Endodermal cell (in vitro differentiated cells): ENCODE measurements around the gene TNKS2. TPM values are rescaled to one million over a fixed set of nuclear protein-coding genes. Genes with fewer than 3 reads are reported as not detected.

Experiments used
- DNase-seq: peaks from one replicate; pipeline ENCODE4 v3.0.0-alpha.2; 2017
- H3K27ac ChIP-seq: 2 replicates; pipeline ENCODE4 v1.5.1; 2013; ENCODE audit warnings: mild to moderate bottlenecking, low read depth, low read length, moderate library complexity
- H3K27me3 ChIP-seq: 2 replicates; pipeline ENCODE4 v1.6.1; 2013; ENCODE audit warnings: mild to moderate bottlenecking, low read length, moderate library complexity; ENCODE audit not compliant: insufficient read depth, control insufficient read depth, poor library complexity, severe bottlenecking
- H3K36me3 ChIP-seq: 2 replicates; pipeline ENCODE4 v1.7.0; 2013; ENCODE audit warnings: mild to moderate bottlenecking, low read length, moderate library complexity; ENCODE audit not compliant: control insufficient read depth, insufficient read depth
- H3K4me1 ChIP-seq: one replicate; pipeline ENCODE4 v1.7.0; 2013; ENCODE audit warnings: low read length; ENCODE audit not compliant: control insufficient read depth, insufficient read depth
- H3K4me3 ChIP-seq: 2 replicates; pipeline ENCODE4 v1.5.1; 2013; ENCODE audit warnings: mild to moderate bottlenecking, low read length, moderate library complexity
- H3K9ac ChIP-seq: 2 replicates; pipeline ENCODE4 v1.6.1; 2013; ENCODE audit warnings: mild to moderate bottlenecking, low read length, moderate library complexity; ENCODE audit not compliant: poor library complexity, severe bottlenecking; ENCODE audit errors: extremely low read depth
- H3K9me3 ChIP-seq: 2 replicates; pipeline ENCODE4 v1.6.1; 2013; ENCODE audit warnings: mild to moderate bottlenecking, low read length, moderate library complexity; ENCODE audit not compliant: control insufficient read depth
- H3K27ac Mint-ChIP-seq: 2 replicates; pipeline ENCODE4 v1.8.0; 2020; ENCODE audit warnings: mixed read lengths
- H3K27me3 Mint-ChIP-seq: 2 replicates; pipeline ENCODE4 v1.8.0; 2021; ENCODE audit warnings: mild to moderate bottlenecking, mixed read lengths; ENCODE audit not compliant: insufficient read depth
- H3K36me3 Mint-ChIP-seq: 2 replicates; pipeline ENCODE4 v1.8.0; 2020; ENCODE audit warnings: low read depth, mixed read lengths
- H3K4me1 Mint-ChIP-seq: 2 replicates; pipeline ENCODE4 v1.8.0; 2020; ENCODE audit warnings: mixed read lengths
- H3K4me3 Mint-ChIP-seq: 2 replicates; pipeline ENCODE4 v1.8.0; 2020; ENCODE audit warnings: mild to moderate bottlenecking, moderate library complexity, mixed read lengths
- H3K9me3 Mint-ChIP-seq: 2 replicates; pipeline ENCODE4 v1.8.0; 2020; ENCODE audit warnings: mild to moderate bottlenecking, mixed read lengths
- WGBS, 2 experiments: methylation state at CpG; one replicate each; pipeline versions ENCODE4 v1.1.5 to v1.1.7; 2013; ENCODE audit warnings: missing lambda C conversion rate in 2 of 2, mixed read lengths in 1 of 2; ENCODE audit not compliant: insufficient coverage in 1 of 2, insufficient read length in 1 of 2; 5-methylcytosine and 5-hydroxymethylcytosine counted together
- total RNA-seq, 2 donors: library from RNA; stranded (reverse); fragmentation: NEBNext Ultra II Directional in 1 of 2; extraction: Animal tissue kit (Norgen Biotek cat#: 25700) in 1 of 2; gene quantifications; 2 replicates in 1 of 2; 3 replicates in 1 of 2; pipeline ENCODE4 v1.2.1, GENCODE V29; 2021
- TF ChIP-seq, protein P1 (sequence below): fragments of 200-600 bp; sonication (generic); conservative IDR thresholded peaks from 2 replicates; pipeline ENCODE4 v1.5.0; 2021; ENCODE audit warnings: antibody characterized with exemption, mild to moderate bottlenecking

Gene TNKS2
- total RNA-seq, 2 donors from 2014 or later, result 51.3 to 59.9 TPM

DNA sequence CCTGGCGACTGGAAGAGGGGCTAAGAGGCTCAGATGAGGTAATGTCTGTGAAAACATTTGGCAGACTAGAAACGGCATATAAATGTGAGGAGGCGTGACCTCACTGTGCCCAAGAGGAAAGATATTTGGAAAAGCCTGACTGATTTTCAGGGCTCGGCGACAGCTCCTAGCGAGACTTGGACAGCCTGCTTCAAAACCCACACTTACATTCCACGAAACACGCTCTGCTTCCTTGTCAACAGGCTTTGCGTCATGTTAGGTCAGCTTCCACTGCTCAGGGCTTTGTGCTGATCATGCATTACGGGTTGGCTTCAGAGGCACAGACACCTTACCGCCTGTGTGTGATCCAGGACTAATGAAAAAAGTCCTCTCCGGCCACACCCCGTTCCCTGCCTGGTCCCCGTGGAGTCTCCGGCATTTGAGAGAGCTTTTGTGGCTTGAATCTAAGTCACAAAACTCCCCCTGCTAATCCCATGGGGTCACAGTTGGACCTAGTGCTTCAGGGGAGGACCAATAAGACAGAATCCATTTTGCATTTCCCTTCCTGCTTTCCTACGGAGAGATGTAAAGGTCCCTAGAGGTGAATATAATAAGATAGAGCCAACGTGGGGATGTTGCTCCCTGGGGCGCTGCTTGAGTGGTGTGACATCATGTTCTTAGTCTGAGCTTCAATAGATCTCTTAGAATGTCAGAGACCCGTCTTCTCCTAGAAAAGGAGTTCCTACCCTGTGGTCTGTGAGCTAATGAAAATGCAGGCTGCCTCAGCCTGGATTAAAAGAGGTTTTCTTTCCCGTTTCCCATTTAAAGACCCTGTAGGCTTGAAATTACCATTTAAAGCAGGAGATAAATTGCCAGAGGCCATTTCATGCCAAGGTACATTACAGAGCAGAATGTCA lies 85.6 kb downstream of the TNKS2 start:
- H3K27ac Mint-ChIP-seq, result peak overlapping the region; percentile 57
- 29 to 42% methylated on average over 15 to 20 of the region's 20 CpGs for WGBS, 2 experiments
- no peaks in the 10 kb centered on the region for H3K36me3 ChIP-seq

DNA sequence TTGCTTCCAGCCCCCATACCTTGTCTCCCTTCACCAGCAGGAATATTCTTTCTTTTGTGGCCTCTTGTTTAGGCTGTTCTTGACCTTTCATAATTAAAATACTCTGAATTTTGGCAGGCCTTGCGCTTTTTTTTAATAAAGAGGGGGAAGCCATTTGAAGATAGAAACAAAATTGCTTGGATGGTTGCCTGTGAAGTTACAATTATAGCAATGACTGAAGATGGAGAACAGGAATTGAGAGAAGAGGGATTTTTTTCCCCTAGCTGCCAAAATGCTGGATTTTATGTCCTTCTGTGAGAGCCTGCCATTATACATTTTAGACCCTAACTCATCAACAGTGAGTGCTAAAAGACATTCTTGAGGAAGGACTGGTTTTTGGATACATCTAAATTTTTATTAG lies 86.3 kb downstream of the TNKS2 start:
- H3K9ac ChIP-seq, result no peak overlapping the region
- H3K4me3 Mint-ChIP-seq, result no peak overlapping the region
- peaks cover 4% of the 10 kb centered on the region for H3K36me3 Mint-ChIP-seq
- peak overlapping the region; percentile 57 for H3K27ac Mint-ChIP-seq
- peaks cover 14% of the 10 kb centered on the region for H3K9me3 ChIP-seq
- H3K27me3 ChIP-seq, result no peaks in the 10 kb centered on the region
- H3K4me3 ChIP-seq, result no peak overlapping the region
- H3K36me3 ChIP-seq, result no peaks in the 10 kb centered on the region
- 81% methylated on average over 1 of the region's 1 CpG; no CpG with 5 or more reads in 1 of the 2 experiments for WGBS, 2 experiments
- H3K27ac ChIP-seq, result peak overlapping the region; percentile 92
- H3K9me3 Mint-ChIP-seq, result peaks cover 6% of the 10 kb centered on the region
- H3K4me1 ChIP-seq, result peaks cover 13% of the 10 kb centered on the region
- DNase-seq, result no peak
- H3K27me3 Mint-ChIP-seq, result peaks cover 2% of the 10 kb centered on the region
- peaks cover 45% of the 10 kb centered on the region for H3K4me1 Mint-ChIP-seq
- TF ChIP-seq, protein P1, sequence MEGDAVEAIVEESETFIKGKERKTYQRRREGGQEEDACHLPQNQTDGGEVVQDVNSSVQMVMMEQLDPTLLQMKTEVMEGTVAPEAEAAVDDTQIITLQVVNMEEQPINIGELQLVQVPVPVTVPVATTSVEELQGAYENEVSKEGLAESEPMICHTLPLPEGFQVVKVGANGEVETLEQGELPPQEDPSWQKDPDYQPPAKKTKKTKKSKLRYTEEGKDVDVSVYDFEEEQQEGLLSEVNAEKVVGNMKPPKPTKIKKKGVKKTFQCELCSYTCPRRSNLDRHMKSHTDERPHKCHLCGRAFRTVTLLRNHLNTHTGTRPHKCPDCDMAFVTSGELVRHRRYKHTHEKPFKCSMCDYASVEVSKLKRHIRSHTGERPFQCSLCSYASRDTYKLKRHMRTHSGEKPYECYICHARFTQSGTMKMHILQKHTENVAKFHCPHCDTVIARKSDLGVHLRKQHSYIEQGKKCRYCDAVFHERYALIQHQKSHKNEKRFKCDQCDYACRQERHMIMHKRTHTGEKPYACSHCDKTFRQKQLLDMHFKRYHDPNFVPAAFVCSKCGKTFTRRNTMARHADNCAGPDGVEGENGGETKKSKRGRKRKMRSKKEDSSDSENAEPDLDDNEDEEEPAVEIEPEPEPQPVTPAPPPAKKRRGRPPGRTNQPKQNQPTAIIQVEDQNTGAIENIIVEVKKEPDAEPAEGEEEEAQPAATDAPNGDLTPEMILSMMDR, result no peak

More for the DNA sequence above, 85.6 kb downstream of the TNKS2 start:
- peaks cover 13% of the 10 kb centered on the region for H3K4me1 ChIP-seq
- Mint-ChIP-seq H3K9me3 (peaks cover 6% of the 10 kb centered on the region), H3K27me3 (peaks cover 2% of the 10 kb centered on the region), H3K4me3 (peak overlapping the region; percentile 35), H3K4me1 (peaks cover 51% of the 10 kb centered on the region), H3K36me3 (peaks cover 4% of the 10 kb centered on the region)
- peaks cover 14% of the 10 kb centered on the region for H3K9me3 ChIP-seq
- H3K9ac ChIP-seq, result no peak overlapping the region
- H3K4me3 ChIP-seq, result no peak overlapping the region
- peak; percentile 86 for DNase-seq
- peak overlapping the region; percentile 92 for H3K27ac ChIP-seq
- H3K27me3 ChIP-seq, result no peaks in the 10 kb centered on the region
- TF ChIP-seq, protein P1, result no peak

DNA sequence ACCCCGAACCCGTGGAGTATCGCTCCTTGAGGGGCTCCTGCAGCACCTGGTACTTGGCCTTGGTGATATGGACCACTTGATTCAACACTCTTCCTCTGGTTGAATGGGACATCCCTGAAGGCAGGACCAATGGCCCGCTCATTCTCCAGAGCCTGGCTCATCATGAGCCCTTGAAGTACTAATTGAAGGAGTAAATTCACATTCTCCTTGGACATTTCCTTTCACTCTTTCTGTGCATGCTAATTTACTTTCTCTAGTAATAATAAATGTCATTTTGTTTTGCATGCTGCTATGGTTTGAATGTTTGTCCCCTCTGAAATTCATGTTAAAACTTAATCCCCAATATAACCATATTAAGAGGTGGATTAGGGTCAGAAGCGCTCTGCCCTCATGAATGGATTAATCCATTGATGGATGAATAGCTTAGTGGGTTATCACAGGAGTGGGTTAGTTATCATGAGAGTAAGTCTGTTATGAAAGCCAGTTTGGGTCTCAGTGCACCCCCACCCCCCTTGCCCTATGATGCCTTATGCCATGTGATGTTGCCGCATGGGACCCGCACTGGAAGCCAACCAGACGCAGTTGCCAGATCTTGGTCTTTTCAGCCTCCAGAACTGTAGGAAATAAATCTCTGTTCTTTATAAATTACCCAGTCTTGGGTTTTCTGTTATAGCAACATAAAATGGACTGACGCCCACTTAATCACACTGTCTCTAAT lies 87.3 kb downstream of the TNKS2 start:
- no peaks in the 10 kb centered on the region for H3K27me3 ChIP-seq
- peaks cover 13% of the 10 kb centered on the region for H3K4me1 ChIP-seq
- no peaks in the 10 kb centered on the region for H3K36me3 ChIP-seq
- TF ChIP-seq, protein P1, result no peak
- peaks cover 37% of the 10 kb centered on the region for H3K4me1 Mint-ChIP-seq
- no peak overlapping the region for H3K4me3 Mint-ChIP-seq
- WGBS, 2 experiments, result 91 to 100% methylated on average over 5 to 8 of the region's 9 CpGs
- peaks cover 6% of the 10 kb centered on the region for H3K9me3 Mint-ChIP-seq
- peaks cover 2% of the 10 kb centered on the region for H3K27me3 Mint-ChIP-seq
- H3K27ac Mint-ChIP-seq, result no peak overlapping the region
- no peak for DNase-seq
- H3K9ac ChIP-seq, result no peak overlapping the region
- H3K36me3 Mint-ChIP-seq, result peaks cover 4% of the 10 kb centered on the region
- H3K9me3 ChIP-seq, result peaks cover 14% of the 10 kb centered on the region
- H3K4me3 ChIP-seq, result no peak overlapping the region
- H3K27ac ChIP-seq, result peak overlapping the region; percentile 92
